Ovary (tissue), 9 donors: ENCODE data around the gene RAB12. TPM values are rescaled to one million over a fixed set of nuclear protein-coding genes. Genes with fewer than 3 reads are reported as not detected.
"Not testable (repeated sequence)": the region's sequence is repeated elsewhere in the genome, so short reads cannot be mapped to it uniquely, and the experiment has no call there.

Source experiments
- DNase-seq, 5 donors: peaks; one replicate each; pipeline ENCODE4 v3.0.0-alpha.2; 2019 to 2020
- H3K27ac ChIP-seq, 2 donors: fragments of 200-600 bp; one replicate each; pipeline versions ENCODE4 v1.5.1 to v1.8.0; 2019 to 2022
- H3K27me3 ChIP-seq: fragments of 200-600 bp; one replicate; pipeline ENCODE4 v1.8.0; 2022
- H3K36me3 ChIP-seq: fragments of 200-600 bp; sonication (generic); one replicate; pipeline ENCODE4 v1.5.1; 2019
- H3K4me1 ChIP-seq: one replicate; pipeline ENCODE4 v1.8.1; 2013; ENCODE audit warnings: mild to moderate bottlenecking, moderate library complexity; ENCODE audit not compliant: insufficient read depth
- H3K4me3 ChIP-seq: fragments of 200-600 bp; sonication (generic); one replicate; pipeline ENCODE4 v1.5.1; 2017
- H3K9me3 ChIP-seq, 2 donors: fragments of 200-600 bp in 1 of 2; sonication (generic) in 1 of 2; one replicate each; pipeline versions ENCODE4 v1.5.1 to v1.8.1; 2013 to 2019; ENCODE audit warnings: mild to moderate bottlenecking in 1 of 2, moderate library complexity in 1 of 2
- EP300 ChIP-seq: sonication (generic); formaldehyde crosslinking; IDR thresholded peaks from one replicate; pipeline ENCODE4 v1.6.1; 2017; ENCODE audit warnings: antibody characterized with exemption
- POLR2A ChIP-seq: fragments of 450-650 bp; IDR thresholded peaks from one replicate; pipeline ENCODE4 v1.6.1; 2017; ENCODE audit warnings: antibody characterized with exemption, mild to moderate bottlenecking, moderate library complexity
- WGBS, 3 donors: extraction: QIAGEN DNeasy Blood & Tissue Kit in 1 of 3; methylation state at CpG; one replicate each; pipeline versions ENCODE4 v1.1.5 to v1.1.7; 2013 to 2017; 5-methylcytosine and 5-hydroxymethylcytosine counted together
- intact Hi-C, 4 donors: fragments of 100-400 bp; cut with DNase I; formaldehyde crosslinking; loops; one replicate each; pipeline versions ENCODE4 v1.11.0 to v1.15.1; 2022 to 2023
- polyA plus RNA-seq, 2 donors: library from polyadenylated mRNA; stranded (reverse); fragments of 200-250 nt in 1 of 2; fragments of 350-450 nt in 1 of 2; fragmentation: Illumina TruSeq in 1 of 2; extraction: RNeasy Lipid Tissue Mini Kit (QIAGEN cat#74804) in 1 of 2; gene quantifications; one replicate each; pipeline ENCODE4 v1.2.3, GENCODE V29; 2013 to 2014
- total RNA-seq, 7 donors: library from RNA; depleted of rRNA in 2 of 7; stranded (reverse); fragments of >200 nt in 2 of 7; fragmentation: NEBNext Ultra II Directional in 3 of 7; extraction: Animal tissue kit (Norgen Biotek cat#: 25700) in 3 of 7; gene quantifications; one replicate each; pipeline versions ENCODE4 v1.1.0 to v1.2.4, GENCODE V29; 2016 to 2023
- TF ChIP-seq, protein P1 (sequence below), 3 donors: fragments of 450-650 bp in 2 of 3; fragments of 200-600 bp in 1 of 3; IDR thresholded peaks; one replicate each; pipeline versions ENCODE4 v1.5.1 to v1.8.0; 2016 to 2022; ENCODE audit warnings: antibody characterized with exemption in 3 of 3, mild to moderate bottlenecking in 1 of 3
- donor health status: DM: no; HTN: no; CAD: no; lungs with moderate emphysema.
- donor health status: DM: no; HTN: no; CAD: no.
- donor health status: Bipolar disorder and iron deficiency.
- donor health status: DM: yes; HTN: yes; CAD: no.
- donor health status: DM: no; HTN: no; CAD: no.
- donor health status: DM: yes; HTN: yes; CAD: no.

The RAB12 gene
- total and polyA plus RNA-seq, 9 donors: 30.3 to 69.0 (median 43.5) TPM

DNA sequence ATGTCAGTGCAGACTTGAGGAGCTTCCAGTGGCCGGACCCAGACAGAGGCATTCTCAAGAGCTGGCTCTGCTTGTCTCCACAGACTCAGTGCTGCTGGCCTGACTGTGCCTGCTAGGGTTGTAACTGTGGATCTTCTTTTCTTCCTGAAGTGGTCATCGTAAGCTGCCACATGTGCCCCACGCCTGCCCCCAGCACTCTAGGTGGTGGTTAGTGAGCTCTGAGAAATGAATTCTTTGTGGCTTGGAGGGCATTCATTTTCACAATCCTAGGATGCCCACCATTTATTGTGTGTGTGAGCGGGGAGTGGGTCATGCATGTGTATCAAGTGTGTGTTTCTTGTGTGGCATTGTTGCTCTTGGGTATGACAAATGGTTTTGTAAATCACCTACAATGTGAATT is 23.1 kb downstream of the RAB12 start:
- H3K4me1 ChIP-seq: peaks cover 5% of the 10 kb centered on the region
- H3K27ac ChIP-seq: no peak overlapping the region
- intact Hi-C loops: no loop called here
- 97 to 98% (median 97%) methylated on average over 4 of the region's 4 CpGs for WGBS, 3 donors
- no peaks in the 10 kb centered on the region for H3K9me3 ChIP-seq
- no peaks in the 10 kb centered on the region for H3K36me3 ChIP-seq
- TF ChIP-seq EP300: no peak
- TF ChIP-seq, protein P1, sequence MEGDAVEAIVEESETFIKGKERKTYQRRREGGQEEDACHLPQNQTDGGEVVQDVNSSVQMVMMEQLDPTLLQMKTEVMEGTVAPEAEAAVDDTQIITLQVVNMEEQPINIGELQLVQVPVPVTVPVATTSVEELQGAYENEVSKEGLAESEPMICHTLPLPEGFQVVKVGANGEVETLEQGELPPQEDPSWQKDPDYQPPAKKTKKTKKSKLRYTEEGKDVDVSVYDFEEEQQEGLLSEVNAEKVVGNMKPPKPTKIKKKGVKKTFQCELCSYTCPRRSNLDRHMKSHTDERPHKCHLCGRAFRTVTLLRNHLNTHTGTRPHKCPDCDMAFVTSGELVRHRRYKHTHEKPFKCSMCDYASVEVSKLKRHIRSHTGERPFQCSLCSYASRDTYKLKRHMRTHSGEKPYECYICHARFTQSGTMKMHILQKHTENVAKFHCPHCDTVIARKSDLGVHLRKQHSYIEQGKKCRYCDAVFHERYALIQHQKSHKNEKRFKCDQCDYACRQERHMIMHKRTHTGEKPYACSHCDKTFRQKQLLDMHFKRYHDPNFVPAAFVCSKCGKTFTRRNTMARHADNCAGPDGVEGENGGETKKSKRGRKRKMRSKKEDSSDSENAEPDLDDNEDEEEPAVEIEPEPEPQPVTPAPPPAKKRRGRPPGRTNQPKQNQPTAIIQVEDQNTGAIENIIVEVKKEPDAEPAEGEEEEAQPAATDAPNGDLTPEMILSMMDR (IDR thresholded peaks at IDR 0.05): no peak
- no peak for TF ChIP-seq POLR2A
- no peak overlapping the region for H3K4me3 ChIP-seq
- H3K27me3 ChIP-seq: no peaks in the 10 kb centered on the region
- no peak for DNase-seq

DNA sequence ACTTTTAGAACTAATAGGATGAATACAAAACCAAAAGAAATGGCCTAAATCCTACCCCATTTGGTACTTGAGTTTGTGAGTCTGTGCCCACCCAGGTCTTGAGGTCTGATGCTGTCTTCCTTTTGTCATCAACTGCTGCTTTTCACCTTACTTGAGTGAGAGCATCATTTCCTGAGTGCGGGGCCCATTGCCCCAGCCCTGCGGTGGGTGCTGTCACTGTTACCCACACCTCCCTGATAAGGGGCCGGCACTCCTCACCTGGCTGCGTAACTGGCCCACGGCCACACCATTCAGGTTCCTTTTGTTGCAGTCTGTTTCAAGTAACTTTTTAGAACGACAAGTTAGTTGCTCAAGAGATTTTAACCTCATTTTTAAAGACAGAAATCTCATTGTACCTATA is 25.3 kb downstream of the RAB12 start:
- DNase-seq: no peak
- Histone ChIP-seq H3K4me3 (no peak overlapping the region), H3K27ac (no peak overlapping the region), H3K4me1 (peaks cover 2% of the 10 kb centered on the region), H3K36me3 (no peaks in the 10 kb centered on the region), H3K9me3 (no peaks in the 10 kb centered on the region), H3K27me3 (no peaks in the 10 kb centered on the region)
- TF ChIP-seq, protein P1 (IDR thresholded peaks at IDR 0.05): no peak
- no peak for TF ChIP-seq EP300
- TF ChIP-seq POLR2A: no peak
- intact Hi-C loops: no loop called here
- WGBS, 3 donors: 93 to 97% (median 95%) methylated on average over 6 of the region's 6 CpGs

DNA sequence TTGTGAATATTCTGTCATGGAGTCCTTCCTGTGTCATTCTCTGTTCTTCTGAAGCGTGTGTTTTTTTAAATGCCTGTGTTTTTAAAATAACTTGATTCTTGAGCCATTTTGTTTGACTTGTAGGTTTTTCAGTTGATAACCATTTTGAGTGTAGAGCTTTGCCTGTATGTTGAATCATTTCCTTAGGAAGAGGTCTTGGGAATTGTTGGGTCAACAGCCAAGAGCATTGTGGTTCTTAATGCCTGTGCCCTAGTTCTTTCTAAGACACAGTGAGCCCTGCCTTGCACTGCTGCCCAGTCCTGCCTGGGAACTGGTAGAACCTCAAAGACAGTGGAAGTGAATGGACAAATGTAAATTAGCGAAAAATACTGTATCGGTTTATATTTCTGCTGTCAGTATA is 25.9 kb downstream of the RAB12 start:
- no peak overlapping the region for H3K27ac ChIP-seq
- WGBS, 3 donors: 94 to 97% (median 95%) methylated on average over 3 of the region's 3 CpGs
- H3K36me3 ChIP-seq: no peaks in the 10 kb centered on the region
- DNase-seq: no peak
- H3K4me1 ChIP-seq: no peaks in the 10 kb centered on the region
- H3K27me3 ChIP-seq: no peaks in the 10 kb centered on the region
- H3K9me3 ChIP-seq: no peaks in the 10 kb centered on the region
- no peak for TF ChIP-seq POLR2A
- TF ChIP-seq, protein P1 (IDR thresholded peaks at IDR 0.05): no peak
- TF ChIP-seq EP300: no peak
- H3K4me3 ChIP-seq: no peak overlapping the region
- intact Hi-C loops: no loop called here

DNA sequence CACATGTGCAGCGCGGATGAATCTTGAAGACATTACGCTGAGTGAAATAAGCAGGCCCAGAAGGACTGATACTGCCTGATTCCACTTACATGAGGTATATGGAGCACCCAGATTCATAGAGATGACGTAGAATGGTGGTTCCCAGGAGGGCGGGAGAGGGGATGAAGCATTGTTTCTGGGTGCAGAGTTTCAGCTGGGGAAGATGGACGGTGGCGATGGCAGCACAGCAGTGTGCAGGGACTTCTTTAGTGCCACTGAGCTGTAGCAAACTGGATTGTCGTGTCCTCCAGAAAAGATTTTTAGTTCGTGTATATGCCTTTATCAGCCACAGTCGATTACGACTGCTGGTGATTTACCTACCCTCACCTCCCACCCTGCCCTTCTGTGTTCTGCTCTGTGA is 30.5 kb downstream of the RAB12 start:
- 91 to 93% (median 93%) methylated on average over 11 of the region's 11 CpGs for WGBS, 3 donors
- H3K27me3 ChIP-seq: no peaks in the 10 kb centered on the region
- DNase-seq: no peak
- TF ChIP-seq EP300 (no peak), POLR2A (no peak)
- TF ChIP-seq, protein P1 (IDR thresholded peaks at IDR 0.05): no peak
- no peaks in the 10 kb centered on the region for H3K36me3 ChIP-seq
- intact Hi-C loops: no loop called here
- no peak overlapping the region for H3K4me3 ChIP-seq
- no peak overlapping the region for H3K27ac ChIP-seq
- no peaks in the 10 kb centered on the region for H3K9me3 ChIP-seq
- H3K4me1 ChIP-seq: no peaks in the 10 kb centered on the region

DNA sequence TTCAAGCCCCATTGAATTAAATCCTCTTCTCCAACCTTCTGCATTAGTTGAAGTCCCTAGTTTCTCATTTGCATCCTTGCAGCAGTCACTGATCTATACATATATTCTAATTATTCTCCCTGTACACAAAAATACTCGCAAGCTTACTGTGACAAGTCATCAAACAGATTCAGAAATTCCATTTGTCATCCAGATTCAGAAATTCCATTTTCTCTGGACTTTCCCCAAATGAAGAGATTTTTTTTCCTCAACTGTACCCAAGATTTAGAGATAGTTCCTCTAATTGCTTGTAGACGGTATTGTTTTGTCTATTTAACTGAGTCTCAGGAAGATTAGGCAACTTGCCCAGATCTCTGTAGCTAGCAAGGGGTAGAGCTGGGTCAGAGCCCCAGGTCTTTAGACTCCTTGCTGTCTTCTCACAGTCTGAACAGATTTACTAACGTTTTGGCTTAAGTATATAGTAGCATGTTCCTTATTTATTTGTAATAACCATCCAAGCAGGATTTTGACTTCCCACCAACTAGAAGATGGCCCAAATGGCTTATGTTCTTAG is 34.2 kb downstream of the RAB12 start:
- Histone ChIP-seq H3K36me3 (no peaks in the 10 kb centered on the region), H3K4me1 (no peaks in the 10 kb centered on the region), H3K4me3 (no peak overlapping the region), H3K27ac (no peak overlapping the region), H3K9me3 (no peaks in the 10 kb centered on the region), H3K27me3 (no peaks in the 10 kb centered on the region)
- intact Hi-C loops: no loop called here
- TF ChIP-seq POLR2A (no peak), EP300 (no peak)
- TF ChIP-seq, protein P1 (IDR thresholded peaks at IDR 0.05): no peak
- DNase-seq: no peak
- 14 to 27% (median 17%) methylated on average over 3 of the region's 3 CpGs for WGBS, 3 donors

DNA sequence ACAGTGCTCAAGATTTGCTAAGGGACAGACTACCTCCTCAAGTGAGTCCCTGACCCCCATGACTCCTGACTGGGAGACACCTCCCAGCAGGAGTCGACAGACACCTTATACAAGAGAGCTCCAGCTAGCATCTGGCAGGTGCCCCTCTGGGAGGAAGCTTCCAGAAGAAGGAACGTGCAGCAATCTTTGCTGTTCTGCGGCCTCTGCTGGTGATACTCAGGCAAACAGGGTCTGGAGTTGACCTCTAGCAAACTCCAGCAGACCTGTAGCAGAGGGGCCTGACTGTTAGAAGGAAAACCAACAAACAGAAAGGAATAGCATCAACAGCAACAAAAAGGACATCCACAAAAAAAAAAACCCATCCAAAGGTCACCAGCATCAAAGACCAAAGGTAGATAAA is 38.1 kb downstream of the RAB12 start:
- H3K4me1 ChIP-seq, H3K4me3 ChIP-seq, H3K9me3 ChIP-seq, H3K27ac ChIP-seq, intact Hi-C loops, H3K27me3 ChIP-seq, H3K36me3 ChIP-seq, DNase-seq: not testable (repeated sequence)
- WGBS, 3 donors: 65 to 75% (median 69%) methylated on average over 3 of the region's 3 CpGs
